OCI-LY1 (cell line): ENCODE results near the gene ARHGEF11.

Experiments
- CTCF ChIP-seq: fragments of 200-600 bp; sonication (generic), shearing (Covaris generic); IDR thresholded peaks from 2 replicates; pipeline ENCODE4 v1.5.1; 2017; ENCODE audit warnings: mild to moderate bottlenecking, antibody characterized with exemption, low read length, moderate library complexity, mixed read lengths
- EZH2 ChIP-seq: fragments of 200-600 bp; sonication (generic), shearing (Covaris generic); IDR thresholded peaks from 2 replicates; pipeline ENCODE4 v1.8.0; 2017; ENCODE audit warnings: borderline replicate concordance, mixed run types, mild to moderate bottlenecking, antibody characterized with exemption, low read length, moderate library complexity, mixed read lengths

- TF ChIP-seq CTCF (no peak), EZH2 (no peak)
Measured at GRCh38 chr1:157045250-157046218, at the start of gene ARHGEF11.
